K562 (cell line): ENCODE measurements around the gene ART4. TPM values are rescaled to one million over a fixed set of nuclear protein-coding genes. Genes with fewer than 3 reads are reported as not detected.

Experiments
- ATAC-seq: fragments of 200-7000 bp; cut with Tn5 transposase; 3 replicates; pipeline ENCODE4 v1.9.1; 2020; ENCODE audit warnings: moderate library complexity
- BruUV-seq: library from RNA; stranded (reverse); fragments of 400-500 nt; replicated peaks from 2 replicates; lab custom pipeline; 2021; lab: Mats Ljungman, UMichigan
- CTCF ChIA-PET: fragments of 300-600 bp; formaldehyde crosslinking; extraction: SDS; loops from one replicate; lab custom pipeline; 2021; ENCODE audit warnings: low intra/inter-chr PET ratio; lab: Yijun Ruan, JAX
- POLR2A ChIA-PET: fragments of 300-600, 350-650 bp; sonication (Branson Sonifier 250); formaldehyde crosslinking; extraction: SDS; loops from one replicate; lab custom pipeline; 2021; ENCODE audit warnings: antibody characterized with exemption, inconsistent platforms; lab: Yijun Ruan, JAX
- DNase-seq, 4 experiments: peaks; one replicate each; pipeline versions ENCODE4 v3.0.0 to v3.0.0-alpha.2; 2011 to 2018; ENCODE audit warnings: low spot score in 3 of 4, mixed read lengths in 3 of 4; ENCODE audit errors: extremely low read depth in 1 of 4
- FAIRE-seq: peaks from 2 replicates; lab custom pipeline; 2011; peaks lifted over from hg19 to GRCh38; lab: Jason Lieb, UNC
- H2AFZ ChIP-seq: 2 replicates; pipeline ENCODE4 v1.6.0; 2011; ENCODE audit warnings: low read depth, low read length, control low read depth, inconsistent platforms
- H3K27ac ChIP-seq: fragments of 200-600 bp; 3 replicates; pipeline ENCODE4 v1.8.0; 2011; ENCODE audit warnings: low read depth, mild to moderate bottlenecking, control low read depth, inconsistent platforms, low read length, moderate library complexity, mixed read lengths; ENCODE audit errors: extremely low read depth
- H3K27me3 ChIP-seq, 2 experiments: fragments of 300-600 bp in 1 of 2; 2 replicates in 1 of 2; 3 replicates in 1 of 2; pipeline versions ENCODE4 v1.6.0 to v1.8.0; 2011; ENCODE audit warnings: inconsistent platforms in 2 of 2, low read length in 2 of 2, mild to moderate bottlenecking in 1 of 2, mixed read lengths in 1 of 2, moderate library complexity in 1 of 2; ENCODE audit not compliant: control insufficient read depth in 2 of 2, insufficient read depth in 2 of 2
- H3K36me3 ChIP-seq: fragments of 300-600 bp; 3 replicates; pipeline ENCODE4 v1.8.0; 2011; ENCODE audit warnings: mild to moderate bottlenecking, low read length, inconsistent platforms; ENCODE audit not compliant: control insufficient read depth, insufficient read depth
- H3K4me1 ChIP-seq, 2 experiments: fragments of 200-600 bp in 1 of 2; replicated peaks in 1 of 2; 2 replicates in 1 of 2; 3 replicates in 1 of 2; pipeline versions ENCODE4 v1.5.1 to v1.8.0; 2011; ENCODE audit warnings: inconsistent platforms in 2 of 2, low read length in 2 of 2, mild to moderate bottlenecking in 1 of 2, mixed read lengths in 1 of 2, moderate library complexity in 1 of 2; ENCODE audit not compliant: control insufficient read depth in 2 of 2, insufficient read depth in 2 of 2
- H3K4me2 ChIP-seq: 2 replicates; pipeline ENCODE4 v1.6.1; 2011; ENCODE audit warnings: low read length, control low read depth, inconsistent platforms, mixed read lengths; ENCODE audit not compliant: insufficient read depth
- H3K4me3 ChIP-seq: fragments of 200-600 bp; sonication (generic), shearing (Covaris generic); 2 replicates; pipeline ENCODE4 v1.5.1; 2016; ENCODE audit warnings: control low read depth, inconsistent platforms
- H3K79me2 ChIP-seq: fragments of 200-600 bp; 3 replicates; pipeline ENCODE4 v1.8.0; 2011; ENCODE audit warnings: low read length, inconsistent platforms; ENCODE audit not compliant: control insufficient read depth, insufficient read depth
- H3K9ac ChIP-seq, 2 experiments: 2 replicates each; pipeline versions ENCODE4 v1.6.0 to v1.6.1; 2011; ENCODE audit warnings: low read depth in 2 of 2, low read length in 2 of 2, control low read depth in 1 of 2, inconsistent platforms in 1 of 2, mild to moderate bottlenecking in 1 of 2, mixed read lengths in 1 of 2; ENCODE audit not compliant: insufficient read depth in 1 of 2
- H3K9me1 ChIP-seq: one replicate; pipeline ENCODE4 v1.6.0; 2011; ENCODE audit warnings: inconsistent platforms, mild to moderate bottlenecking, low read length, moderate library complexity; ENCODE audit not compliant: control insufficient read depth, insufficient read depth
- H3K9me3 ChIP-seq: replicated peaks from 2 replicates; pipeline ENCODE4 v1.5.1; 2011; ENCODE audit warnings: low read depth, low read length, inconsistent platforms; ENCODE audit not compliant: control insufficient read depth, insufficient read depth
- H4K20me1 ChIP-seq: replicated peaks from 2 replicates; pipeline ENCODE4 v1.6.1; 2011; ENCODE audit warnings: low read length, inconsistent platforms, mixed read lengths; ENCODE audit not compliant: control insufficient read depth, insufficient read depth
- CEBPB ChIP-seq: fragments of 450-650 bp; IDR thresholded peaks from 2 replicates; pipeline ENCODE4 v1.6.1; 2016; ENCODE audit warnings: missing genetic modification characterization, missing compliant biosample characterization
- FOXM1 ChIP-seq, 2 experiments: fragments of 450-650 bp in 1 of 2; sonication (generic) in 1 of 2; formaldehyde crosslinking in 1 of 2; IDR thresholded peaks; 2 replicates each; pipeline versions ENCODE4 v1.6.1 to v1.9.0; 2017 to 2022; ENCODE audit warnings: low read depth in 2 of 2, mild to moderate bottlenecking in 2 of 2, missing genetic modification reagents in 1 of 2, moderate library complexity in 1 of 2
- FOXO4 ChIP-seq: fragments of 450-650 bp; formaldehyde crosslinking; IDR thresholded peaks from 2 replicates; pipeline ENCODE4 v1.4.0; 2020; ENCODE audit warnings: mild to moderate bottlenecking, moderate library complexity
- ILK ChIP-seq: fragments of 450-650 bp; IDR thresholded peaks from 2 replicates; pipeline ENCODE4 v1.6.1; 2016; ENCODE audit warnings: missing genetic modification characterization, low read depth, mild to moderate bottlenecking, missing compliant biosample characterization, moderate library complexity, borderline replicate concordance
- KDM2B ChIP-seq: fragments of 250-450 bp; sonication (Bioruptor Pico); IDR thresholded peaks from 2 replicates; pipeline ENCODE4 v1.8.0; 2021; ENCODE audit warnings: mild to moderate bottlenecking, moderate library complexity
- MIER1 ChIP-seq: fragments of 450-650 bp; IDR thresholded peaks from 2 replicates; pipeline ENCODE4 v1.6.1; 2016; ENCODE audit warnings: antibody characterized with exemption, mild to moderate bottlenecking, low read depth
- NUFIP1 ChIP-seq: fragments of 450-650 bp; IDR thresholded peaks from 2 replicates; pipeline ENCODE4 v1.6.1; 2018; ENCODE audit not compliant: partially characterized antibody
- ZBTB8A ChIP-seq: fragments of 450-650 bp; IDR thresholded peaks from 2 replicates; pipeline ENCODE4 v1.6.1; 2018; ENCODE audit warnings: mild to moderate bottlenecking, moderate library complexity; ENCODE audit not compliant: partially characterized antibody
- WGBS: fragments of 100-300 bp; shearing (Covaris generic); methylation state at CpG from one replicate; pipeline ENCODE4 v1.1.6; 2016; ENCODE audit warnings: low coverage, mixed read lengths; ENCODE audit not compliant: insufficient coverage; ENCODE audit errors: missing lambda C conversion rate; 5-methylcytosine and 5-hydroxymethylcytosine counted together
- in situ Hi-C: fragments of 300-500 bp; cut with MboI; formaldehyde crosslinking; loops from 4 replicates; pipeline ENCODE4 v1.15.0; 2018; ENCODE audit warnings: inconsistent platforms, mixed read lengths
- intact Hi-C: fragments of 100-400 bp; cut with micrococcal nuclease; formaldehyde crosslinking; loops from 2 replicates; pipeline ENCODE4 v1.14.2; 2022
- polyA plus RNA-seq, 8 experiments: library from polyadenylated mRNA; depleted of rRNA in 4 of 8; stranded (reverse) in 5 of 8; unstranded in 3 of 8; fragments of >200 nt; fragmentation: Nextera tagmentation in 2 of 8; fragmentation: Illumina TruSeq in 1 of 8; extraction: Ambion mirVana in 2 of 8; extraction: Trizol in 1 of 8; gene quantifications; 2 replicates each; pipeline versions ENCODE4 v1.2.1 to v1.2.3, GENCODE V29; 2011 to 2014; ENCODE audit warnings: inconsistent platforms in 1 of 8, missing spikeins in 1 of 8
- total RNA-seq, 7 experiments: library from RNA; depleted of rRNA in 6 of 7; stranded (reverse); fragments of >200 nt in 6 of 7; fragmentation: Illumina TruSeq in 2 of 7; extraction: Trizol in 2 of 7; gene quantifications; 2 replicates each; pipeline versions ENCODE4 v1.2.1 to v1.2.3, GENCODE V29; 2011 to 2021; ENCODE audit warnings: low replicate concordance in 1 of 7
- TF ChIP-seq, protein P1 (sequence below): fragments of 250-450 bp; sonication (Bioruptor Pico); IDR thresholded peaks from 2 replicates; pipeline ENCODE4 v1.4.0; 2020; ENCODE audit warnings: mild to moderate bottlenecking, moderate library complexity

The ART4 gene
- total and polyA plus RNA-seq, 9 of the 15 experiments (the other 6 are each of a cell fraction or from before 2014, with no cell fraction given) = 0.07 TPM; not detected in 8

DNA sequence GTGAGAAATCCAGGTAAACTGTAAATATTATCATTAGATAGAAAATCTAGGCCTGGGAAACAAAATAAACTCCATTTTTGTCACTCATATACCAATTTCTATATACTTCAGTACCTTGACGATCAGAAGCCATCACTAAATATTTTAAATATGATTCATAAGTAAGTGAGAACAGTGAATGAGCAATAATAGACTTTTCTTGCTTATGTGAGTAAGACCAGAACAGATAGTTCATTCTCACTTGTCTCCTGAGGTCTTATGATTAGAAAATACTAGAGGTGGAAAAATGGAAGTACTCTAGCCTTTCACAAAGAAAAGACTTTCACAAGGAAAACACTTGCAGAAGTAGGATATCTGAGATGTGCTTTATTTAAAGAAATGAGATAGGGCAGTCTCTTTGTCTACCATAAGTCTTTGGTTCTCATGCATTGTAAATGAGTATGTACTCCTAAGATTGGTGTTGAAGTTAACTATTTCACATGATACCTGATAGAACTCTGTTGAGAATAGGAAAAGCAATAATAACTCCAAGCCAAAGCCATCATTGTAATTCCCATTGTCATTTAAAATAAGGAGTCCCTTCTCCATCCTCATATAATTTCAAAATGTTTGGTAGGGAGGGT, 19.2 kb downstream of the ART4 start:
- DNase-seq (no peak), ATAC-seq (no peak), FAIRE-seq (no peak)
- TF ChIP-seq MIER1 (no peak), FOXO4 (no peak), KDM2B (CRISPR knock-in tag) (no peak), ZBTB8A (no peak), CEBPB (tag) (no peak), ILK (tag) (no peak), FOXM1 (IDR thresholded peaks at IDR 0.05; ENCODE audit: low read depth) (no peak), FOXM1 (CRISPR knock-in tag; IDR thresholded peaks at IDR 0.05; ENCODE audit: low read depth) (no peak), NUFIP1 (no peak)
- TF ChIP-seq, protein P1, sequence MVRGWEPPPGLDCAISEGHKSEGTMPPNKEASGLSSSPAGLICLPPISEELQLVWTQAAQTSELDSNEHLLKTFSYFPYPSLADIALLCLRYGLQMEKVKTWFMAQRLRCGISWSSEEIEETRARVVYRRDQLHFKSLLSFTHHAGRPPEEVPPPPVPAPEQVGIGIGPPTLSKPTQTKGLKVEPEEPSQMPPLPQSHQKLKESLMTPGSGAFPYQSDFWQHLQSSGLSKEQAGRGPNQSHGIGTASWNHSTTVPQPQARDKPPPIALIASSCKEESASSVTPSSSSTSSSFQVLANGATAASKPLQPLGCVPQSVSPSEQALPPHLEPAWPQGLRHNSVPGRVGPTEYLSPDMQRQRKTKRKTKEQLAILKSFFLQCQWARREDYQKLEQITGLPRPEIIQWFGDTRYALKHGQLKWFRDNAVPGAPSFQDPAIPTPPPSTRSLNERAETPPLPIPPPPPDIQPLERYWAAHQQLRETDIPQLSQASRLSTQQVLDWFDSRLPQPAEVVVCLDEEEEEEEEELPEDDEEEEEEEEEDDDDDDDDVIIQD = no peak
- no peaks in the 10 kb centered on the region for H3K9me3 ChIP-seq
- H4K20me1 ChIP-seq = no peaks in the 10 kb centered on the region
- no peaks in the 10 kb centered on the region for H3K27me3 ChIP-seq
- H3K36me3 ChIP-seq = no peaks in the 10 kb centered on the region
- H3K79me2 ChIP-seq = no peaks in the 10 kb centered on the region
- ChIA-PET CTCF (interaction anchor here (0.6 kb wide), 1 partner anchor 40 kb away, joined by 3 read pairs; no protein-coding TSS in a partner anchor), POLR2A (no interaction called here)
- H3K9me1 ChIP-seq = no peaks in the 10 kb centered on the region
- WGBS = 7% methylated on average over 1 of the region's 1 CpG
- in situ Hi-C loops = loop anchor here (25.0 kb wide), 1 partner anchor 1063 kb away; the partner anchor contains the start of gene STRAP
- no peaks in the 10 kb centered on the region for H3K4me1 ChIP-seq
- H3K4me2 ChIP-seq = no peak overlapping the region
- no TSS peak for BruUV-seq
- no peak overlapping the region for H3K4me3 ChIP-seq
- intact Hi-C loops = no loop called here
- no peak overlapping the region for H2AFZ ChIP-seq
- no peak overlapping the region for H3K9ac ChIP-seq
- H3K27ac ChIP-seq = no peak overlapping the region
